ENCODE results near the gene RER1. TPM values are rescaled to one million over a fixed set of nuclear protein-coding genes. Genes with fewer than 3 reads are reported as not detected.

Gene RER1
- polyA plus RNA-seq, 3 donors: 119 to 127 (median 122) TPM

DNA sequence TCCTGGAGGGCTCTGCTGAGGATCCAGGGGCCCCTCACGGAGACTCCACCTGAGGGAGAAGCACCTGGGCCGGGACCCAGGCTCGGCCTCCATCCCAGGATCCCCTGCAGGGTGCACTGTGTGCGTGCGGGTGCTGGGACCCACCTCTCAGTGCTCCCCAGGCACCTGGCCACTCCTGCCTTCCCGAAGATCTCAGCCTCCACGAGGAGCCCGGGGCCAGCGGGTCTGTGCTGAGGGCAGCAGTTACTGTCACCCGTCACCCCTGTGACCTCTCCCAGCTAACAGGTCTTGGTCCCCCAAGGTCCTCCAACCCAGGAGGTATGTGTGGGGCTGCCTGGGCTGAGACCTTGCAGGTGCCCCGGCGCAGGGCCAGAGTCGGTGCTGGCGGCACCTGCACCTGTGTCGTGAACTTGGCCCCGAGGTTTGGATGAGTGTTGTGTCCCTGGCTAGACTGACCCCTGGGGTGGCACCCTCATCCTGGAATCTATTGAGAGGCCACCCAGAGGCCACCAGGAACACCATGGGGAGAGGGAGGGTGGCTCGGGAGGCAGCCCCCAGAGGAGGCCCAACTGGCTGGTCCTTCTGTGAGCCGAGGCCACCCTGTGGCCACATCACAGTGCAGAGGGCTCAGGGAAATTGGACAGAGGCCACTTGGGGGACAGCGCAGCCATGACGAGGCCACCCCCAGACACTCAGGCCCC, 17.9 kb upstream of the RER1 start:
- DNase-seq: no peak

DNA sequence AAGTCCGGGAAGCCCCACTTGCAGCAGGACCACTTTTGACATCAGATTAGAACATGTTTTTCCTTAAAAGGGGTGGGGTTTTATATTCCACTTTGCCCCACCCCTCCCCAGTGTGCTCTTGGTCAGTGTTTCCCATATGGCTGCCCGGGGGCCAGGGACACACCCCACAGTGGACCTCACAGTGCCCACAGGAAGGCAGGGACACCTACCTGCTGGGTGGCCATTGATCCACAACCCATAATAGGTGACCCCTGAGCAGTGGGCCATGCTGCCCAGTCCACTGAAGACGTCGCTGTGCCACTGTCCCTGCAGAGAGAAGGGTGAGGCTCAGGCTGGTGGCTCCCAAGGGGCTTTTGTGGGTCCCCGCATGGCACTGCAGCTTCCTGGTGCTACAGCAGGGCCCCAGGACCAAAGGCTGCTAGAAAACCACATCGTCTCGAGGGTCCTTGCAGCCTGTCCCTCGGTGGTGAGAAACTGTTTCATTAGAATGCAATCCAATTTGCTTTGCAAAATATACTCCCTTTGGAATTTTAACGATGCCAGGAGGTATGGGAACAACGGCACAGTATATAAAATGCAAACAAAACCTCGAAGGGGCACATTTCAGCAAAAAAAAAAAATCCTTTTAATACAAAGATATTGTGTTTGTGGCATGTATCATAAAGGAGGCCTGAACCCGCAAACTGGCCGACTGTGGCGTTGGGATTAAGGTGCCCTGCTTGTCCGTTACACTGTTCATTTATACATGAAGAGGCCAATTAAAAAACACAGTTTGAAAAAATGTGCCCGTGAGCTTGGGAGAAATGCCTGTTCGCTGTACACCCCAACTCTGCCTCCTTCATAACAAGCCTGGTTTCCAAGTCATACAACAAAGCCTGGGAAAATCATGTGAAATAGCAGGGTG, 17.1 kb upstream of the RER1 start:
- DNase-seq: no peak

DNA sequence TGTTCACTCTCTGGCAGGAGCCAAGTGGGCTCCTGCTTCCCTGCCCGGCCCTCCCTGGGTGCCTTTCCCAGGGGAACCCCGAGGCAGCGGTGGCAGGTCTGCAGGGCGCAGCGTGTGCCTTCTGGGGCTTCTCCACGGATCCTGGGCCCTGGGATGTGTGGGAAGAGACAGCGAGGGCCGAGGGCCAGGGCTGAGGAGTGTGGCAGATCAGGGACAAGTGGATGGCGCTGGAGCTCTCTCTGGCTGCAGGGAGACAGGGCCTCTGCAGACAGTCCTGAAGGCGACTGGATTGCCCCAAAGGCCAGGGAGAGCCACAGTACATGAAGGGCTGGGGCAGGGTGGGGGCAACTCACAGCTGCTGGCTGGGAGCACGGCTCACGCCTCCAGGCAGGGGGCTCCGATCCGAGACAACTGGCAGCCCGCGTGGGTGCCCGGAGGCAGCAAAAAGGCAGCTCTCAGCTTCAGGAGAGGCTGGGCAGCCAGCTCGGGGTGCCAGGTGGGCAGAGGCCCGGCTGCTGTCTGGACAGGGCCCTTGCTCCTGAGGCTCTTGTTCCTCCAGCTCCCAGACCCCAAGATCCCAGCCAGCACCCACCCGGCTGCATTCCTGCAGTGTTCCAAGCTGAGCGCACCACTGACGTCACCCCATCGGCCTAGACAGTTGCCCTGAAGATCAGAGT, 16.3 kb upstream of the RER1 start:
- DNase-seq: no peak

DNA sequence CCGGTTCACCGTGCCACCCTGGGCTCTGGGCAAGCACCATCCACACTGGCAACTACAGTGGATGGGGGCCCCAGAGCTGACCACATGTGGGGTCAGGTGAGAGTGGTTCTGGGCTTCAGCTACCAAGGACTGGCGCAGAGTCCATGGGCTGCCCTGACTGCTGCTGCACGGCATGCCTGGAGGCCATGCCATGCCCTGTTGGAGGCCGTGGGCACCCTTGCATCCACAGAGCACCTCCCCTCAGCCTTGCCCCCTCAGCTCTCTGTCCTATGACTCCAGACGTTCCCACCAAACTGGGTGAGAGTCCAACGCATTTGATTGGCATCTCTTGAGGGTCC, 15.7 kb upstream of the RER1 start:
- no peak for DNase-seq

DNA sequence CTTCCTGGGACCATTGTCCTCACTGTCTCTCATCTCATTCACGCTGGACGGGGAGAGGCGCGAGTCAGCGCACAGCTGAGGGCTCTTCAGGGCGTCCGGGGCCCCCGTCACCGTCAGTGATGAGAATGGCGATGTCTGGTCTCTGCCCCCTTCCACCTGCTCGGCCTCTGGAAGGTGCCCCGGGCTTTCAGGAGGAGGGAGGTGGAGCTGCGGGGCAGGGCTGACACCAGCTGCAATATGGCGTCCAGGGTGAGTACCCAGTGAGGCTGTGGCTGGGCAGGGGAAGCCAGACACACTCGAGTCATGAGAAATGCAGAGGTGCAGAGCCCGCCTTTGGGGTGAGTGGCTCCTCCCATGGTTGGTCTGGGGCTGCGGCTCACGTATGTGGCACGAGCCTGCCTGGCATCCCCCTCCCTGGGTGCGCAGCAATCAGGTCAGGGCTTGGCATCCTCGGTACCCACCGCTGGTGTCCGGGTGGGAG, 15.3 kb upstream of the RER1 start:
- DNase-seq: no peak

DNA sequence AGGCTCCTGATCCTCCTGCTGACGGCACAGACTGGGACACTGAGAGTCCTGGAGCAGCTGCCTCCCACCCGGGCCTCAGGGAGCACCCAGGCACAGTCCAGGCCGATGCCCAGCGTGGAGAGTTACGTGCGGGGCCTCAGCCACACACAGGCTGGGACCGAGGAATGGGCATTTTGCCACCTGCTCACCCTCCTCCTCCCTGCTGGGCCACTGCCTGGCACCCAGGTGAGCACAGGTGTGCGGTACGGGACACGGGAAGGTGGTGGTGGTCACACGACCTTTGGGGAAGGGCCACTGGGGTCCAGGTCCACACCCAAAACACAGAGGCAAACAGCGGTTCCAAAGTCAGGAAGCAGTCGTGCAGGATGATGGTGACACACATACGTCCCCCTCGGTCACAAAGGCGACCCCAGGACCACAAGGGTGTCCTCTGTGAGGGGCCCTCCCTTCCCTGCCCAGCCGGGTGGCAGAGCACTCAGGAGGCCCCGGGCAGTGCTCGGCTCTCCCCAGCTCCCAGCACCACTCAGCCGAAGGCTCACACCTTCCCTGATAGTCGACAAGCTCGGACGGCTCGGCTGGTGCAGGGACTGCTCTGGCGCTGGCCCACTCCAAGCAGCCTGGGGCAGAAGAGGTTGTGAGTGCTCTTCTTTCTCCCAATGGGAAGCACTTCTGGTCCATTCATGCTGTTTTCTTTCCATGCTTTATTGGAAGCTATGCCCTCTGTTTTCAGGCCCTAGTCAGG, 14.5 kb upstream of the RER1 start:
- no peak for DNase-seq

DNA sequence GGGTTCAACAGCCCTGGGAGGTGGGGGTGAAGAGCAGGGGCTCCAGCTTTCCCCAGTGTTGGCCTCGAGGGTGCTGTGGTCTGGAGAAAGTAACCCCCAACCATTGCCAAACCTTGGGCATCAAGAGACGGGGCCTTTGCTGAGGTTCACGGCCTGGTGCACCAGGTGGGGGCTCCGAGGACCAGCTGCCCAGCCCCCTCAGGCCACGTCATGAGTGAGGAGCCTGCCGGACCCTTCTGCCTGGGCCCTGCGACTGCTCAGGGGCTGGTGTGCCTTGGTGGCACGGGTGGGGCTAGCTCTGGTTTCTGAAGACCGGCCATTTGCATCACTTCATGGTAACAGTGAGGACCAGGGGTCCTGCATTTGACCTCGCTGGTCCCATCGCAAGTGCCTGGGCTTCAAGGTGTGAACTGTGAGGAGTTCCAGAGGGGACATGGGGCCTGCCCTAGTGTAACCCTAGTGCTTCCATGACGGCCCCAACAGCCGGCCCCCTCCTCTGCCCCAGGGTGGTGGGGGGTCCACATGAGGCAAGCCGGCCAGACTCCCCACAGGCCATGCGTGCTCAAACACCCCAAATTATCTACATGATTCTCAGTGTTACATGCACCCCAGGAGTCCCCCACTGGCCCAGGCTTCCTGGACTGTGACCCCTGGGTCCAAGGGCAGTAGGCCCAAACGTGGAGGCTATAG, 13.7 kb upstream of the RER1 start:
- no peak for DNase-seq

DNA sequence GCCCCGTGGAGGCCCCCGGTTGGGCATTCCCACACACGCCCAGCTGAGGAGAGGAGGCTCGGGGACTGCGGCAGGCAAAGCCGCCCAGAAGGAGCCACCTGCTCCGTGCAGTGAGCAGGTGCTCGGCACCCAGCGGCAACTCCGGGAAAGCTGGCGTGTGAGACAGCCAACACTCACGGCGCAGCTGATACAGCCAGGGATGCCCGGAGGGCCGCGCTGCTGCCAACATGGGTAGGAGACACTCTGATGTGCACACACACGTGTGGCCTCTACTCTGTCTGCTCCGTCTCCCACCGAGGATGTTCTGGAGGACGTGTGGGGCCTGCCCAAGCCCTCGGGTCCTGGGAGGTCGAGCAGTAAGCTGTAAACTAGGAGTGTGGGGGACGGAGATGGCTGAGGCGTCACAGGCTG, 13.2 kb upstream of the RER1 start:
- DNase-seq: no peak

DNA sequence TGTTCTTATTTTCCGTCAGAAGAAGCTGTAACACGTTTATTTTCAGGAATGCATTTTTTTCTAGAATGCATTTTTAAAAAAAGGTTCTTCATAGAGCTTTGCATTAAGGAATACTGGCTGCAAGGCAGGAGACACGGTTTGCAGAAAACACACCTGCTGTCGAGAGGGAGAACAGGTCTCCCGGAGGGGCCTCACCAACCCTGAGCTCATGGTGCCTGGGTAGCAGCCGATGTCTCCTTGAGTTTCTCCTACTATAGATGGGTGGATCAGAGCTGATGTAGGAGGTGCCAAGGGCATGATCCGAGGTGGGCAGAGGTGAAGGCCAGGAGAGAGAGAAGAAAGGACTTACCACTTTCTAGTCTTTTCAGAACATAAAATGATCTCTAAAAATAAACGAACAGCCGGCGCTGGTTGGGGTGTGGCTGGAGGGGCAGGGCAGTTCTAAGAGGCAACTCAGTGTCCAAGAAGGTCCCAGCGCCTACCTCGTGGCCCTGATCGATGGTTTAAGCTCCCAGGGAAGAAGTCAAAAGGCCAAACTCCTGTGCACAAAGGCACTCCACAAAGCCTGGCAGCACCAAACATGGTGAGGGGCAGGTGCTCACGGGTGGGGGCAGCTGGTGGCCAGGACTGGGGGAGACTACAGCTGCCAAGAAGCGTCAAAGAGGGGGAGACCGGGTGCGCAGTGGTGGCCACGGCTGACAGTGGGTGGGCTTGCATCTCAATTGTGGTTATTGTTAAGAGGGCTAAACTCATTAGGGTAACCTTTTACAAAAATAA, 12.5 kb upstream of the RER1 start:
- DNase-seq: no peak

DNA sequence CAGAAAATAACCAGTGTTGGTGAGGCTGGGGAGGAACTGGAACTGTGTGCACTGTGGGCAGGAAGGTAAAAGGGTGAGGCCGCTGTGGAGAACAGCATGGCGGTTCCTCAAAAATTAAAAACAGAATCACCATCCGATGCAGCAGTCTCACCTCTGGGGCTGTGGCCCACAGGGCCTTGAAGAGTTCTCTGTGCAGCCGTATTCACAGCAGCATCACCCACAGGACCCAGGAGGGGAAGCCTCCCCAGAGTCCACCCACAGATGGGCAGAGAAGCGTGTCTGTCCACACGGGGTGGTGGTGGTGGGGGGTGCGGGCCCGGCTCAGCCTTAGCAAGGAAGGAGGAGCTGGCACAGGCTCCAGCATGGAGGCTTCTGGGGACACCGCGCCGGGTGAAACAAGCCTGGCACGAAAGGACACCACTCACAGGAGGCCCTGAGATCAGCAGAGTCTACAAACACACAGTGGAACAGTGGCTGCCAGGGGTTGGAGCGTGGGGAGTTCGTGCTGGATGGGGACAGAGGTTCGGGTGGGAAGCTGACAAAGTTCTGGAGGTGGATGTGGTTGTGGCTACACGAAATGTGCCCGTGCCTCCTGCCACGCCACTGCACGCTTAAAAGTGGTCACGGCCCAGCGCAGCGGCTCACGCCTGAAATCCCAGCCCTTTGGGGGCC, 11.8 kb upstream of the RER1 start:
- no peak for DNase-seq

DNA sequence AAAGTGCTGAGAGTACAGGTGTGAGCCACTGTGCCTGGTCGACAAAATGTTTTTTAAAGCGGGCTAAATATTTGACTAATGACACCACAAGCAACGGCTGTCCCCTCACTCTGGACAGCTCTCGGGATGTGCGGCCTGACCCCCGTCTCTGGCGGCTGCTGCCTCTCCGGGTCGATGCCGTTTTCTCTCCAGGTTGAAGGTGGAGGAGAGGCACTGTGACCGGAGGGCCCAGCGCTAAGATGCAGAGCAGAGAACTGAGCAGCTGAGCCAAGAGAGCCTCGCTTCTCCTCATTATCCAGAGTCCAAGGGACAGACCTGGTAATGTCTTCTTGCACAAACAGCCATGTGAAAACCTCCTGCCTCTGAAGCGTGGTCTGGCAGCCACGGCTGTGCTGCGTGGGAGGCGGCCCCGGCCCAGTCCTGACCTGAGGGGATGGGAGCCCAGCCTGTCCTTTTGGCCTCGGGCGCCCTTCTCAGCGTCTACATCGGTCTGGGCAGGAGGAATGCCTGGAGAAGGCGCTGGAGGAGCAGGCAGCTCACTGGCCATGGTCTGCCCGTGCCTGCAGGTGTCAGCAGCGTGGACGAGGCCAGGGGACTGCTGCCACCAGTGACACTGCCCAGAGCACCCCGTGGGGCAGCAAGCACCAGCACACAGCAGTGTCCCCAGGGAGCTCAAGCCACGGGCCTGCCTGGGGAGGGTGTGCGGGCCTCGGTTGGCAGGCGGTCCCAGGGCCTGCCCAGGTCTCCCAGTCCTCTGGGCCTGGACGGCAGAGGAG, 10.6 kb upstream of the RER1 start:
- DNase-seq: no peak

DNA sequence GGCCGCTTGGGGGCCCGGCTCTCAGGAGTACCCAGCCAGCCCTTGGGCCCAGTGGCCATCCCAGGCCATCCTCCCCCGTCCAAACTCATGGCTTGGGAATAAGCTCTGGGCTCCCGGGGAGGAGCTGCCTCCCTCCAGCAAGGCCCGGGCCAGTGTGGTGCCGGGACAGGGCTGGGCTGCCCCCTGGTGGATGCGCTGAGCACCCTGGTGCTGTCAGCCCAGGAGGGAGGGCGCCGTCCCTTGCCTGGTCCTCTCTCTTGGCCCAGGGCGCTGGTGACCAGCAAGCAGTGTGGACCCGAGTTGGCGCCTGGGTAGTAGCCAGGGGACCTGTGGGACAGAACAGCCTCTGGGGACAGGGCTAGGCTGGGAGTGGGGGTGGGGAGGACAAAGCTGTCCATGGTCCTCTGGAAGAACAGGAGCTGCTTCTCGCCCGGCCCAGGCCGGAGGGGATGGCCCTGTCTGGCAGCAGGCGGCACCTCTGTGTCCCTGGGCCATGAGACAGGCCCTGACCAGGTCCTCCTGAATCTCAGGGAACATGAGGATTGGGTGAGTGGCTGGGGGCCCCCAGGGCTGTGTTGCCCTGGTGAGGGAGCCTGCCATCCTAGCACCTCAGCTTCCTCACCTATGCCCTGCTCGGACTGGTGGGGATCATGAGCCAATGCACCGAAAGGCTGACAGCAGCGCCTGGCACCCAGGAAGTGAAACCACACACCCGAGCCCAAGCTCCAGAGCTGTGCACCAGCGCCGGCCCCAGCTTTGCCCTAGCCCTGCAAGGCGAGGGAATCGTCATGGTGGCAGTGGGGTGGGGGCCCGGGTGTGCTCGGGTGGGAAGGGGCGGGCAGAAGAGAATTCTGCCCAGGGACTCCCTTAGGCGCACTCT, 9.7 kb upstream of the RER1 start:
- DNase-seq: peak; percentile 70

DNA sequence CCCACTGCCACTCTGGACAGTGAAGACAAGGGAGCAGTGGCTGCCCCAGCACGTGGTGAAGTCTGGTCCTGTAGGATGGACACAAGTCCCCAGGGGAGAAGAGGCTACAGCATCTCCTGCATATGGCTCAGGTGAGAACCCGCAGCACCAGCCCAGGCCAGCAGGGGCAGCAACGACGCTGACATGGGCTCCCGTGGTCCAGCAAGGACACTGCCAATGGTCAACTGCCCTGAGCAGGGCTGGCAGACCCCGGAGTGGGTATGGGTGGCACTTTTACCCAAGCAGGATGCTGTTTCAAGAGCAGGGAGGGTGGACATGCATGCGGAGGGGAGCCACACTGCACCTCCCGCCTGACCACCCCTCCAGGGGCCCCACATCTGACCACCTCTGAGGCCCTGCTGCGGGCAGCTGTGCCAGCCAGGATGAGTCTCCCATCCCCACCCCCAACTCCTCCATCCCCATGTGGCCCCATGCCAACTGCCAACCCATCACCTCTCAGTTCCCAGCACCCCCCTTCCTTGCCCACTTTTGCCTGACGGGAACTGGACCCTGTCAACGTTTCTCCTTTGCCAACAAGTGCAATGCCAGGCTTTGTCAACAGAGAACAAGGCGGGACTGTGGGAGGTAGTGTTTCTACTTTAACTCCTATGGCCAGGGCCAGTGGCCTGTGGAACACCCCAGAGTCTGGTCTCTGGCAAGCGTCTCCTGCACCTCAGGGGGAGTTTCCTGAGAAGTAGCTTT, 8.8 kb upstream of the RER1 start:
- no peak for DNase-seq

DNA sequence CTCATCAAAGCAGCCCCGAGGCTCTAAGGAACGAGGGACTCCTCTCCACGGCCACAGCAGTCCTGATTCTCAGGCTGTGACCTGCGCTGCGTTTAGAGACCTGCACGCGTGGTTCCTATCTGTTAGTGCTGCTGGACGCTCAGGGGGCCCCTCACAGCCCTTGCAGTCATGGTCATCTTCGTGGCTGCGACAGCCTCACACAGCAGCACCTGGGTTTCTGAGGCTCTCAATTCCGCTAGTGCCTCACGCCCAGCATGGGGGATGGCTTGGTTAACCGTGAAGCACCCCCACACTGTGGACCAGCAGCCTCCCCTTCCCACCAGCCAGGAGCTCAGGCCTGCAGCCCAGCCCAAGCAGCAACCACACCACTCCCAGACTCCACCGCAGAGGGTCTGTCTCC, 8.1 kb upstream of the RER1 start:
- no peak for DNase-seq

DNA sequence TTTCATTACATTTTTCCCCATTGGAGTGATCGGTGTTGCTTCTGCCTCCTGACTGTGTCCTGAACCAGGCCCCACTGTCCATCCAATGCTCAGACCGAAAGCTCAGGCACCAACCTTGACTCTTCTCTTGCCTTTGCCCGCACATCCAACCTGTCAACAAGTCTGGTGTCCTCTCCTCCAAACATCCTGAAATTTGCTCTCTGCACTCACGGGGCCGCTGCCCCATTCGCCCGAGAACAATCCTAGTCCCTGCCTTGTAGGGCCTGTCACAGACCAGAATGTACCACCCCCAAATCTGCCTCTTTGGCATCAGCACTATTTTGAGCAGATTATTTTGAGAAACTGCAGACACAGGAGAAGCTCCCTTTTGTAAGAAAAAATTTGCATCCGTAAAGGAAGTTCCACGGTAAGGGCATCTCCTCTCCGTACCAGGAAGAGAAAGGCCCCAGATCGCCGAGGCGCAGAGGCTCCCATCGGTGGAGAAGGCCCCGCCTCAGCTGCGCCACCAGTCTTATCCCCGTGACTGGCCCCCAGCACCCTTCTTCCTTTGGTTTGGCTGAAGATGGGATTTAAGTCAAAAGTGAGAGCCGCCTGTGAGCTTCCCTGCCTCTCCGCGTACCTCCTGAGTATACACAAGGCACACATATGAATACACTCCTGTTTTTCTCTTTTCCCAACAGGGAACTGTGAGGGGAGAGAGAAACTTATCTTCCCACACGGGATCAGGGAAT, 7.3 kb upstream of the RER1 start:
- no peak for DNase-seq

DNA sequence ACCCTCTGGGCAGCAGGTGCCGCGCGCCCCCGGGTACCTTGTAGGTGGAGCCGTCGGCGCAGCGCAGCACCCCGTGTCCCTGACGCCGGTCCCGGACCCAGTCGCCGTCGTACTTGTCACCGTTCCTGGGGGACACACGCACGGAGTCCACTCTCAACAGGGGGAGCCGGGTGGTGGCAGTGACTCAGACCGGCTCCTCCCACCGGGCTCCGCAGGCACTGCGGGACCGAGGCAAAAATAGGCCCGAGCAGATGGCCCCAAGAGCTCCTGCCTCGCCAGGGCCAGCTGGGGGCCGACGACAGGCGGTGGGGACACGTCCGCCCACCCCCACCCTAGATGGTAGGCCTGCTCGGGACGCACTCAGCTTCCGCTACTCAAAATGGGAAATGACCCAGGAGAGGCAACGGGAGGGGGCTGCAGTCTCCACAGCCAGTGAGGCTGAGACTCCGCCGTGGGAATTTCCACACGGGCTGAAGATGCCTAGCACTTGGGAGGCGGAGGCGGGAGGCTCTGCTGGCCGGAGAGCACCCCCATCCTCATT, 6.6 kb upstream of the RER1 start:
- no peak for DNase-seq
